PC-3 (cell line): ENCODE measurements around the gene FBXO41. TPM values are rescaled to one million over a fixed set of nuclear protein-coding genes. Genes with fewer than 3 reads are reported as not detected.

Source experiments
- ATAC-seq: fragments of 200-7000 bp; cut with Tn5 transposase; 2 replicates; pipeline ENCODE4 v1.9.1; 2020; ENCODE audit warnings: mild to moderate bottlenecking, moderate library complexity
- BruUV-seq: library from RNA; stranded (reverse); fragments of 400-500 nt; replicated peaks from 2 replicates; lab custom pipeline; 2021; lab: Mats Ljungman, UMichigan
- CTCF ChIA-PET: fragments of 300-600 bp; sonication (Branson Sonifier 250); formaldehyde crosslinking; loops from one replicate; lab custom pipeline; 2022; ENCODE audit warnings: antibody characterized with exemption; lab: Charles Lee
- POLR2A ChIA-PET: fragments of 300-600 bp; sonication (Branson Sonifier 250); formaldehyde crosslinking; loops from one replicate; lab custom pipeline; 2022; ENCODE audit warnings: antibody characterized with exemption; ENCODE audit not compliant: unreplicated experiment; lab: Charles Lee
- DNase-seq: peaks from one replicate; pipeline ENCODE4 v3.0.0-alpha.2; 2015
- H2AFZ ChIP-seq: fragments of 300-600 bp; sonication (generic); 2 replicates; pipeline ENCODE4 v1.6.0; 2016; ENCODE audit warnings: antibody characterized with exemption, low read length
- H3F3A ChIP-seq: fragments of 300-600 bp; sonication (generic); one replicate; pipeline ENCODE4 v1.6.0; 2017; ENCODE audit warnings: antibody characterized with exemption, low read length, control low read depth, mild to moderate bottlenecking; ENCODE audit not compliant: unreplicated experiment
- H3K27ac ChIP-seq: fragments of 300-600 bp; sonication (generic); 2 replicates; pipeline ENCODE4 v1.5.1; 2016; ENCODE audit warnings: mild to moderate bottlenecking, low read length
- H3K27me3 ChIP-seq: fragments of 300-600 bp; sonication (generic); 2 replicates; pipeline ENCODE4 v1.6.1; 2016; ENCODE audit warnings: low read length, mixed read lengths
- H3K36me3 ChIP-seq: fragments of 300-600 bp; sonication (generic); 2 replicates; pipeline ENCODE4 v1.6.1; 2016; ENCODE audit warnings: low read depth, mixed run types, low read length, mixed read lengths
- H3K4me1 ChIP-seq: fragments of 300-600 bp; sonication (generic); 2 replicates; pipeline ENCODE4 v1.5.1; 2016; ENCODE audit warnings: low read length; ENCODE audit not compliant: insufficient read depth
- H3K4me2 ChIP-seq: fragments of 300-600 bp; sonication (generic); 2 replicates; pipeline ENCODE4 v1.6.0; 2016; ENCODE audit warnings: low read length
- H3K4me3 ChIP-seq: fragments of 300-600 bp; sonication (generic); 2 replicates; pipeline ENCODE4 v1.5.1; 2016; ENCODE audit warnings: mild to moderate bottlenecking, low read length, mixed read lengths
- H3K79me2 ChIP-seq: fragments of 300-600 bp; sonication (generic); 2 replicates; pipeline ENCODE4 v1.6.1; 2017; ENCODE audit warnings: low read length, mixed read lengths
- H3K9ac ChIP-seq: fragments of 300-600 bp; sonication (generic); 2 replicates; pipeline ENCODE4 v1.6.0; 2016; ENCODE audit warnings: mild to moderate bottlenecking, low read length
- H3K9me2 ChIP-seq: fragments of 300-600 bp; sonication (generic); replicated peaks from 2 replicates; pipeline ENCODE4 v1.6.1; 2016; ENCODE audit warnings: mixed run types, low read length, mixed read lengths
- H3K9me3 ChIP-seq: fragments of 300-600 bp; sonication (generic); 2 replicates; pipeline ENCODE4 v1.6.1; 2016; ENCODE audit warnings: low read length, mixed read lengths
- H4K20me1 ChIP-seq: fragments of 300-600 bp; sonication (generic); 2 replicates; pipeline ENCODE4 v1.6.1; 2016; ENCODE audit warnings: low read length, mixed read lengths
- CTCF ChIP-seq: fragments of 300-600 bp; sonication (generic); conservative IDR thresholded peaks from 2 replicates; pipeline ENCODE4 v1.5.1; 2017; ENCODE audit warnings: antibody characterized with exemption, low read depth, mild to moderate bottlenecking, low read length
- EZH2 ChIP-seq: fragments of 300-600 bp; sonication (generic); IDR thresholded peaks from one replicate; pipeline ENCODE4 v1.6.1; 2017; ENCODE audit warnings: antibody characterized with exemption, mild to moderate bottlenecking, low read length; ENCODE audit not compliant: unreplicated experiment
- EZH2phosphoT487 ChIP-seq: fragments of 300-600 bp; sonication (generic); IDR thresholded peaks from 2 replicates; pipeline ENCODE4 v1.6.1; 2018; ENCODE audit warnings: mild to moderate bottlenecking, antibody characterized with exemption, low read length, borderline replicate concordance
- intact Hi-C: fragments of 100-400 bp; cut with micrococcal nuclease; formaldehyde crosslinking; loops from 2 replicates; pipeline ENCODE4 v1.9.0; 2023
- total RNA-seq: library from RNA; depleted of rRNA; stranded (reverse); fragments of >200 nt; gene quantifications from 2 replicates; pipeline ENCODE4 v1.2.3, GENCODE V29; 2014; rRNA removed

Gene FBXO41
- total RNA-seq, 1 experiment from 2014 or later, result 4.2 TPM

DNA sequence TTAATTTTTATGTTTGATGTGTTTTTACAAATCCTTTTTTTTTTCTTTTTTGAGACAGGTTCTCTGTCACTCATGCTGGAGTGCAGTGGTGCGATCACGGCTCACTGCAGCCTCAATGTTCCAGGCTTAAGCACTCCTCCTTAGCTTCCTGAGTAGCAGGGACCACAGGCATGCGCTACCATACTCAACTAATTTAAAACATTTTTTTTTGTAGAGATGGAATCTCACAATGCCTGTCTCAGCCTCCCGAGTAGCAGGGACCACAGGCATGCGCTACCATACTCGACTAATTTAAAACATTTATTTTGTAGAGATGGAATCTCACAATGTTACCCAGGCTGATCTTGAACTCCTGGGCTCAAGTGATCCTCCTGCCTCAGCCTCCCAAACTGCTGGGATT is 78.7 kb downstream of the FBXO41 start:
- Histone ChIP-seq H3F3A (no peaks in the 10 kb centered on the region), H3K79me2 (no peaks in the 10 kb centered on the region), H3K4me1 (peaks cover 3% of the 10 kb centered on the region; the same call in 1 of the 2 replicates), H3K27me3 (peaks cover 36% of the 10 kb centered on the region), H3K27ac (no peak overlapping the region), H4K20me1 (no peaks in the 10 kb centered on the region), H3K4me3 (no peak overlapping the region), H3K9ac (no peak overlapping the region), H3K9me3 (no peaks in the 10 kb centered on the region), H2AFZ (no peak overlapping the region), H3K4me2 (no peak overlapping the region), H3K9me2 (no peaks in the 10 kb centered on the region), H3K36me3 (no peaks in the 10 kb centered on the region)
- CTCF ChIA-PET, result no interaction called here
- ATAC-seq (no peak), DNase-seq (no peak)
- no peak for TF ChIP-seq CTCF
- no peak for TF ChIP-seq EZH2phosphoT487
- no peak for TF ChIP-seq EZH2
- intact Hi-C loops, result no loop called here
- no TSS peak for BruUV-seq
- POLR2A ChIA-PET, result no interaction called here

Other genes with a start within 250 kb of the FBXO41 start
- 22.0 and 30.7 TPM in 2 replicates for gene SFXN5, start 212.8 kb downstream of the FBXO41 start, total RNA-seq
- 26.6 and 36.9 TPM in 2 replicates for gene RAB11FIP5, start 171.5 kb downstream of the FBXO41 start, total RNA-seq
- gene NOTO, start 81.9 kb downstream of the FBXO41 start, total RNA-seq, result 0.07 TPM in 1 of 2 replicates, not detected in the other
- gene SMYD5, start 70.2 kb downstream of the FBXO41 start, total RNA-seq, result 47.1 and 49.4 TPM in 2 replicates
- gene PRADC1, start 51.2 kb downstream of the FBXO41 start, total RNA-seq, result 62.5 and 65.7 TPM in 2 replicates
- 517 and 538 TPM in 2 replicates for gene CCT7, start 50.2 kb downstream of the FBXO41 start, total RNA-seq
- gene EGR4, start 9.1 kb upstream of the FBXO41 start, total RNA-seq, result not detected in 2 replicates
- gene ALMS1, start 101.4 kb upstream of the FBXO41 start, total RNA-seq, result 27.6 and 32.6 TPM in 2 replicates